HCT116 (cell line): ENCODE results near the gene IRX1. TPM values are rescaled to one million over a fixed set of nuclear protein-coding genes. Genes with fewer than 3 reads are reported as not detected.

Experiments
- ATAC-seq: fragments of 200-7000 bp; cut with Tn5 transposase; 2 replicates; pipeline ENCODE4 v1.9.1; 2020; ENCODE audit warnings: mild to moderate bottlenecking, moderate library complexity
- Bru-seq: library from RNA; stranded (reverse); fragments of 400-500 nt; gene quantifications from one replicate; lab custom pipeline; 2021; lab: Mats Ljungman, UMichigan
- BruChase-seq, 2 experiments: library from RNA; stranded (reverse); fragments of 400-500 nt; gene quantifications; one replicate each; lab custom pipeline; 2021; lab: Mats Ljungman, UMichigan
- BruUV-seq: library from RNA; stranded (reverse); fragments of 400-500 nt; replicated peaks from 2 replicates; lab custom pipeline; 2021; lab: Mats Ljungman, UMichigan
- CTCF ChIA-PET: fragments of 300-600 bp; sonication (Branson Sonifier 250); formaldehyde crosslinking; loops from one replicate; lab custom pipeline; 2021; ENCODE audit warnings: antibody characterized with exemption; lab: Charles Lee
- POLR2A ChIA-PET: fragments of 300-600, 350-600 bp; sonication (Branson Sonifier 250); formaldehyde crosslinking; loops from one replicate; lab custom pipeline; 2021; ENCODE audit warnings: antibody characterized with exemption; lab: Charles Lee
- RAD21 ChIA-PET, 2 experiments: fragments of 300-600 bp; sonication (Branson Sonifier 250); formaldehyde crosslinking; loops; one replicate each; lab custom pipeline; 2023; ENCODE audit warnings: low total read pairs in 2 of 2; ENCODE audit not compliant: uncharacterized antibody in 2 of 2, unreplicated experiment in 2 of 2, low non-redundant PET in 1 of 2; lab: Charles Lee
- DNase-seq: peaks from one replicate; pipeline ENCODE4 v3.0.0-alpha.2; 2010; ENCODE audit warnings: low read depth, low spot score
- H2AFZ ChIP-seq: fragments of 200-600 bp; shearing (Covaris generic), sonication (generic); 2 replicates; pipeline ENCODE4 v1.6.1; 2017; ENCODE audit warnings: low read depth, mixed run types, mixed read lengths, antibody characterized with exemption, low read length; ENCODE audit not compliant: poor library complexity, severe bottlenecking
- H3K27ac ChIP-seq: 2 replicates; pipeline ENCODE4 v1.5.1; 2012; ENCODE audit warnings: low read depth, low read length
- H3K27me3 ChIP-seq: fragments of 200-600 bp; sonication (generic); 2 replicates; pipeline ENCODE4 v1.6.1; 2016; ENCODE audit warnings: mixed run types, low read length, mixed read lengths; ENCODE audit not compliant: insufficient read depth
- H3K36me3 ChIP-seq, 2 experiments: fragments of 200-500 bp in 1 of 2; fragments of 200-600 bp in 1 of 2; sonication (Bioruptor generic) in 1 of 2; sonication (generic) in 1 of 2; 2 replicates each; pipeline versions ENCODE4 v1.5.1 to v1.6.1; 2014 to 2016; ENCODE audit warnings: low read length in 2 of 2, inconsistent platforms in 1 of 2, mixed read lengths in 1 of 2, mixed run types in 1 of 2; ENCODE audit not compliant: insufficient read depth in 2 of 2, control insufficient read depth in 1 of 2
- H3K4me1 ChIP-seq, 2 experiments: fragments of 200-600 bp in 1 of 2; sonication (generic) in 1 of 2; 2 replicates each; pipeline versions ENCODE4 v1.5.1 to v1.6.1; 2012 to 2017; ENCODE audit warnings: low read length in 2 of 2, inconsistent platforms in 1 of 2, mild to moderate bottlenecking in 1 of 2, mixed read lengths in 1 of 2, mixed run types in 1 of 2, moderate library complexity in 1 of 2; ENCODE audit not compliant: insufficient read depth in 2 of 2, control insufficient read depth in 1 of 2
- H3K4me2 ChIP-seq: fragments of 200-600 bp; sonication (generic); 2 replicates; pipeline ENCODE4 v1.6.1; 2017; ENCODE audit warnings: mixed run types, low read length, mixed read lengths
- H3K4me3 ChIP-seq, 2 experiments: fragments of 200-600 bp in 1 of 2; sonication (generic) in 1 of 2; replicated peaks in 1 of 2; 2 replicates each; pipeline ENCODE4 v1.5.1; 2011 to 2016; ENCODE audit warnings: low read length in 2 of 2, control low read depth in 1 of 2, low read depth in 1 of 2, mild to moderate bottlenecking in 1 of 2, mixed read lengths in 1 of 2, mixed run types in 1 of 2
- H3K79me2 ChIP-seq: fragments of 200-600 bp; sonication (generic); 2 replicates; pipeline ENCODE4 v1.6.1; 2017; ENCODE audit warnings: mild to moderate bottlenecking, mixed run types, low read length, moderate library complexity, mixed read lengths; ENCODE audit not compliant: insufficient read depth
- H3K9ac ChIP-seq: fragments of 200-600 bp; sonication (generic); 2 replicates; pipeline ENCODE4 v1.6.1; 2016; ENCODE audit warnings: low read length, mixed read lengths
- H3K9me2 ChIP-seq: fragments of 200-600 bp; sonication (generic), shearing (Covaris generic); 2 replicates; pipeline ENCODE4 v1.6.1; 2017; ENCODE audit warnings: mixed run types, mild to moderate bottlenecking, moderate library complexity; ENCODE audit not compliant: insufficient read depth
- H3K9me3 ChIP-seq, 2 experiments: fragments of 200-500 bp in 1 of 2; fragments of 200-600 bp in 1 of 2; sonication (Bioruptor generic) in 1 of 2; sonication (generic) in 1 of 2; 2 replicates each; pipeline ENCODE4 v1.6.1; 2014 to 2017; ENCODE audit warnings: low read length in 2 of 2, mixed read lengths in 2 of 2, inconsistent platforms in 1 of 2, low read depth in 1 of 2, mild to moderate bottlenecking in 1 of 2, mixed run types in 1 of 2, moderate library complexity in 1 of 2; ENCODE audit not compliant: control insufficient read depth in 1 of 2, insufficient read depth in 1 of 2
- H4K20me1 ChIP-seq: fragments of 200-600 bp; sonication (generic), shearing (Covaris generic); 2 replicates; pipeline ENCODE4 v1.6.1; 2017; ENCODE audit warnings: mixed run types, mild to moderate bottlenecking, moderate library complexity; ENCODE audit not compliant: insufficient read depth
- CBX3 ChIP-seq: IDR thresholded peaks from 2 replicates; pipeline ENCODE4 v1.6.1; 2012; ENCODE audit warnings: low read depth
- CTCF ChIP-seq, 3 experiments: fragments of 200-600 bp in 1 of 3; sonication (generic) in 1 of 3; IDR thresholded peaks in 2 of 3; conservative IDR thresholded peaks in 1 of 3; 2 replicates each; pipeline ENCODE4 v1.5.1; 2012 to 2017; ENCODE audit warnings: low read depth in 2 of 3, low read length in 2 of 3, antibody characterized with exemption in 1 of 3, borderline replicate concordance in 1 of 3, control low read depth in 1 of 3, mild to moderate bottlenecking in 1 of 3, mixed read lengths in 1 of 3, mixed run types in 1 of 3, moderate library complexity in 1 of 3; ENCODE audit not compliant: insufficient read depth in 1 of 3
- EGR1 ChIP-seq: IDR thresholded peaks from 2 replicates; pipeline ENCODE4 v1.6.1; 2012; ENCODE audit warnings: low read depth
- EZH2 ChIP-seq: fragments of 200-600 bp; sonication (generic); IDR thresholded peaks from 2 replicates; pipeline ENCODE4 v1.6.1; 2017; ENCODE audit warnings: antibody characterized with exemption, mixed run types
- POLR2AphosphoS5 ChIP-seq: IDR thresholded peaks from 2 replicates; pipeline ENCODE4 v1.6.1; 2011; ENCODE audit warnings: mild to moderate bottlenecking, low read depth, low read length, moderate library complexity
- SP1 ChIP-seq: IDR thresholded peaks from 2 replicates; pipeline ENCODE4 v1.6.1; 2012; ENCODE audit warnings: low read depth
- intact Hi-C: fragments of 100-400 bp; cut with micrococcal nuclease; formaldehyde crosslinking; loops from 2 replicates; pipeline ENCODE4 v1.10.0; 2022
- long read RNA-seq: library from polyadenylated mRNA; unstranded; transcript quantifications from one replicate; pipeline ENCODE4 v2.0.0, GENCODE V29; 2021; ENCODE audit not compliant: unreplicated experiment
- polyA plus RNA-seq: library from polyadenylated mRNA; unstranded; fragments of >200 nt; gene quantifications from 2 replicates; pipeline ENCODE4 v1.2.1, GENCODE V29; 2012; ENCODE audit warnings: missing spikeins
- total RNA-seq: library from RNA; stranded (reverse); gene quantifications from one replicate; pipeline ENCODE4 v1.2.1, GENCODE V29; 2021; ENCODE audit not compliant: unreplicated experiment

Gene IRX1
- total RNA-seq (not detected), Bru-seq, nascent RNA (not detected), BruChase-seq, experiment 1, labeled RNA remaining after a 6-hour chase (not detected), BruChase-seq, experiment 2, labeled RNA remaining after a 2-hour chase (not detected)
- polyA plus RNA-seq: not detected in 2 replicates
- long read RNA-seq: 0 reads

GRCh38 chr5:3595006-3595961 lies at the start of gene IRX1:
TSS of gene IRX1 (plus strand) at chr5:3595832. CDS start at chr5:3596106, 274 bp downstream.
- H3K9ac ChIP-seq: no peak within 1 kb of the TSS
- H3K4me2 ChIP-seq: no peak within 1 kb of the TSS
- no peaks in the 10 kb centered on the region for H3K4me1 ChIP-seq
- no peak within 1 kb of the TSS for H2AFZ ChIP-seq
- no peak within 1 kb of the TSS for H3K4me3 ChIP-seq
- DNase-seq: no peak
- H4K20me1 ChIP-seq: no peaks in the 10 kb centered on the region
- no peaks in the 10 kb centered on the region for H3K9me2 ChIP-seq
- no peak for ATAC-seq
- CTCF ChIA-PET: no interaction called here
- TF ChIP-seq EZH2 (no peak), EGR1 (no peak), CBX3 (no peak)
- intact Hi-C loops: no loop called here
- H3K36me3 ChIP-seq: no peaks in the 10 kb centered on the region
- no TSS peak for BruUV-seq
- no peak within 1 kb of the TSS for H3K27ac ChIP-seq
- peaks cover 0 to 11% of the 10 kb centered on the region in 2 experiments; a peak in 2 of 4 replicates for H3K9me3 ChIP-seq
- RAD21 ChIA-PET: no interaction called here
- no peaks in the 10 kb centered on the region for H3K27me3 ChIP-seq
- POLR2A ChIA-PET: no interaction called here
- H3K79me2 ChIP-seq: no peaks in the 10 kb centered on the region

GRCh38 chr5:3546028-3546427 lies 49.6 kb upstream of the IRX1 start:
- H3K4me2 ChIP-seq: no peak overlapping the region
- H3K9ac ChIP-seq: no peak overlapping the region
- no peaks in the 10 kb centered on the region for H3K79me2 ChIP-seq
- no peak overlapping the region for H3K4me3 ChIP-seq
- H3K9me3 ChIP-seq: peaks cover 3 to 19% of the 10 kb centered on the region in 2 experiments; a peak in 2 of 4 replicates
- no peaks in the 10 kb centered on the region for H3K27me3 ChIP-seq
- intact Hi-C loops: no loop called here
- no peak for DNase-seq
- no peaks in the 10 kb centered on the region for H3K9me2 ChIP-seq
- H2AFZ ChIP-seq: no peak overlapping the region
- no peak for ATAC-seq
- H3K27ac ChIP-seq: no peak overlapping the region
- BruUV-seq: no TSS peak
- ChIA-PET POLR2A (no interaction called here), CTCF (no interaction called here), RAD21 (no interaction called here)
- H3K36me3 ChIP-seq: no peaks in the 10 kb centered on the region
- H3K4me1 ChIP-seq: no peaks in the 10 kb centered on the region
- no peak for TF ChIP-seq CTCF (IDR thresholded peaks at IDR 0.05 in 2 of 3, conservative IDR thresholded peaks at IDR 0.05 in 1 of 3; ENCODE audit: borderline replicate concordance in 1 of 3, insufficient read depth in 1 of 3, low read depth in 2 of 3, low read length in 2 of 3)
- TF ChIP-seq SP1: no peak
- no peak for TF ChIP-seq POLR2AphosphoS5
- TF ChIP-seq, all 23 proteins: peak for 0
- H4K20me1 ChIP-seq: no peaks in the 10 kb centered on the region
